Activated CD8-positive, alpha-beta memory T cell treated with anti-CD3 and anti-CD28 coated beads for 1 hour (primary cell): ENCODE data around the gene CRISPLD2.
"Not testable (repeated sequence)": the region's sequence is repeated elsewhere in the genome, so short reads cannot be mapped to it uniquely, and the experiment has no call there.

ENCODE experiments used
- DNase-seq, 2 donors: peaks; one replicate each; pipeline ENCODE4 v3.0.0-alpha.2; 2020; ENCODE audit warnings: low read depth in 1 of 2; ENCODE audit errors: extremely low read depth in 1 of 2

The CRISPLD2 gene

DNA sequence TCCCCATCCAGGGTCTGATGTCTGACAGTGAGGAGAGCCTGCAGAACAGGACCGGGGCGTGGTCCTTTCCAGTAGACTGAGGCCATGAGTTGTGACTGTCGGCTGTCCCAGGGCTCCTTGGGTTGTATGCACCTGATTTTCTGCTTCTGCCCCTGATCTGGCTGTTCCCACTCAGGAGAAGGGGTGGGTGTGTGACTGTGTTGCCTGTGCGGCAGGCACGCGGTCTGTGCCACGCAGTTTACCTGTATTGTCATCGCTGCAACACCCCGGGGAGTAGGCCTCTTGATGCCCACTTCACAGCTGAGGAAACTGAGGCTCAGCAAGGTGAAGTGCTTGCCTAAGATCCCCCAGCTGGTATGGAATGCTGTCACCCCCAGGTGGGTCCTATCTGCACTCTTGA is 1.4 kb downstream of the CRISPLD2 start:
- DNase-seq: no peak

DNA sequence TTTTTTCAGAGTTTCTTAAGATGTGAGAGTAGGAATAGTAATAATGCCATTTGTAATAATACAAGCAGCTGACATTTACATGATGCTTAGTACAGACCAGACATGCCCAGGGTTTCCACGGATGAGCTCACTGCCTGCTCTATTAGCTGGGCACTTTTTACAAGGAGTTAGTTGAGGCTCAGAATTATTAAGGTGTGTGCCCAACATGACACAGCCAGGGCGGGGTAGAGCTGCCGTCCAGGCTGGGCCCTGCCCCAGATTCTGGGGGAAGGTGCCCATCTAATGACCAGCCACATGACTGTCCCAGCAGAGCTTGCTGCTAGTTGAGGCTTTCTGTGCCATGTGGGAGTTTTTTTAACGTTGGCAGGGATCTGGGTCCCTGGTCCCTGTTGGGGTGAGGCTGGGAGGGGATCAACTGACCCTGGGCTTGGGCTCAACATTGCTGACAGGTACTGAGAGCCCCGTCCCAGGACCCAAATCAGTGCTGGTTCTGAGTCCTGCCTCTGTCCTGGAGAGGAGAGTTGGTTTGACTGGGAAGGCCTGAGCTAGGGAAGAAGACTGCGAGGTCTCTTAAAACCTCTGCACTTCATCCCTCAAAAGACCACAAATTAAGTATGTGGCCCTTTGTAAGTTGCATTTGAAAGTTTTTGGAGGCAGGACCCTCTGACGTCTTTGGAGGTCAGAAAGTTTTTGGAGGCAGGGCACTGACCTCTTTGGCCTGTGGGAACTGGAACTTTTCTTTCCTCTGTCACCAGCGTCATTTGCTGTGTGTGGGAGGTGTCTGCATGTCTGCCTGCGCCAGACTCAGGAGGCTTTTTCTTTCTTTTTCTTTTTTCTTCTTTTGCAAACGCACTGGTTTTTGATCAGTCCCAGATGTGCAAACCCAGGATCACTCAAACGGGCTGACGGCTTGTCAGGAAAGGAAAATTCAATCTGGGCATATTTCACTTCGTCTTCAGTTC is 2.2 kb downstream of the CRISPLD2 start:
- no peak for DNase-seq

GRCh38 chr16:84822990-84823389 is 3.2 kb downstream of the CRISPLD2 start:
- no peak for DNase-seq

GRCh38 chr16:84823484-84823883 is 3.7 kb downstream of the CRISPLD2 start:
- no peak for DNase-seq

DNA sequence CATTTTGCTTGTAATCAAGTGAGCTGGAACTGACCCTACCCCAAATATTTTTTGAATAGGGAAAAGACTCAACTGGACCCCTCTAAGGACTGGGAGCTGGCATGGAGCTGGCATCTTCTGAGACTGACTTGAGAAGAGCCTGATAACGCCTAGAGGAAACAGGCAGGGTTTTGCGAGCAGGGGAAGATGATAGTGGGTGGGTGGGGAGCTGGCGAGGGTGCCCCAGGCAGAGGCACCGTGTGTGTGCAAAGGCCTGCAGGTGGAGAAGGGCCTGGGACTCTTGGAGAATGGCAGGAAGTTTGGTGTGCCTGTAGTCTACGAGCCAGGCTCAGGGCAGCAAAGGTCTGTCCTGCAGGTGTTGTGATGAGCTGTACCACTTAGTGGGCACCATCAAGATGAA is 4.1 kb downstream of the CRISPLD2 start:
- DNase-seq: no peak

GRCh38 chr16:84825896-84826557 is 6.2 kb downstream of the CRISPLD2 start:
- no peak for DNase-seq

GRCh38 chr16:84826558-84826941 is 6.8 kb downstream of the CRISPLD2 start:
- no peak for DNase-seq

DNA sequence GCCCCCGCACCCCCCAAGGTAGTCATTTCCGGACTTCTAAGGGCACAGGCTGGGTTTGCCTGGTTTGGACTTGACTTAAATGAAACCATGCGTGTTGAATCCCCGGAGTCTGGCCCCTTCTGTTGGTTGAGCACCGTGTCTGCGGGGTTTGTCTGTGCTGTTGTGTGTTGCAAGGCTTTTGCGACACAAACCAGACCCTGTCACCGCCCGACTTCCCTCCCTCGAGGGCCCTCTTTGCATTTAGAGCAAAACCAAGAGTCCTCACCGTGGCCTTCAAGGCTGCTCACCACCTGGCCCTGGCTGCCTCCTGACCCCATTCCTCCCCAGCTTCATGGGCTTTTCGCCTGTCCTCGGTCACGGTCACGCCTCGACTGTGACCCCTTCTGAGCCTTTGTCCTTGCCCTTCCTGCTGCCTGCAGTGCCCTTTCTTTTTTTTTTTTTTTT is 7.4 kb downstream of the CRISPLD2 start:
- no peak for DNase-seq

DNA sequence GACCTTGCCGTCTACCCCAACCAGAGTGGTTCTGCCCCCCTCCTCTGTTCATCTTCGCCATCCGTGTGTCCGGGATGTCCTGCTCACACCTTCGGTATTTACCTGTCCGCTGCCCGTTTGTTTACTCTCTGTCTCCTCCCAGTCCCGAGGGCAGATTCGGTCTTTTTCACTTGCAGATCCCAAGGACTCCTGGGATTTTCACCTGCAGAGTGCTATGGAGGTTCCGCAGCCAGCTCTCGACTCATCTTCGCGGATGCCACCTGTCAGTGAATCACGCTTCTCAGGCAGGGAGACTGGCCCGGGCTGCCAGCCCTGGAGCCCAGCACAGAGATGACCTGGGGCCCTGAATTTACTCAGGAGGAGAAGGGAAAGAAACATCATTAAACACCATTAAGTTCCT is 8.1 kb downstream of the CRISPLD2 start:
- DNase-seq: no peak

DNA sequence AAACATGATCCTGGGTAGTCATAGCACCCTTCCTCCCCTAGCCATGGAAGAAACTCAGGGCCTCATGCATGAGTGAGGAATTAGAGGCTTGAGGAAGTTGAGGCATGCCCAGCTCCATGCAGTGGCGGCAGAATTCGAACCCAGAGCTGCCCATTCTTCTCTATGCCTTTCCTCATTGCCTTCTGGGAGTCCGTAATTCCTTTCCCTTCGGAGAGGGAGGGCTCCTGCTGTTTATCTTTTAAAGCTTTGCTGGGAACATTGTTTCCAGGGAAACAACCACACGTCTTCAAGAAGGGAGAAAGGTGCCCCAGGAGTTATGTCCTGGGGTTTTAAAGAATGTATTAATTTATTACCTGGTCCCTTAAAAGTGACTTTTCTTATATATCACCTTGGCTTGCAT is 8.5 kb downstream of the CRISPLD2 start:
- DNase-seq: no peak

DNA sequence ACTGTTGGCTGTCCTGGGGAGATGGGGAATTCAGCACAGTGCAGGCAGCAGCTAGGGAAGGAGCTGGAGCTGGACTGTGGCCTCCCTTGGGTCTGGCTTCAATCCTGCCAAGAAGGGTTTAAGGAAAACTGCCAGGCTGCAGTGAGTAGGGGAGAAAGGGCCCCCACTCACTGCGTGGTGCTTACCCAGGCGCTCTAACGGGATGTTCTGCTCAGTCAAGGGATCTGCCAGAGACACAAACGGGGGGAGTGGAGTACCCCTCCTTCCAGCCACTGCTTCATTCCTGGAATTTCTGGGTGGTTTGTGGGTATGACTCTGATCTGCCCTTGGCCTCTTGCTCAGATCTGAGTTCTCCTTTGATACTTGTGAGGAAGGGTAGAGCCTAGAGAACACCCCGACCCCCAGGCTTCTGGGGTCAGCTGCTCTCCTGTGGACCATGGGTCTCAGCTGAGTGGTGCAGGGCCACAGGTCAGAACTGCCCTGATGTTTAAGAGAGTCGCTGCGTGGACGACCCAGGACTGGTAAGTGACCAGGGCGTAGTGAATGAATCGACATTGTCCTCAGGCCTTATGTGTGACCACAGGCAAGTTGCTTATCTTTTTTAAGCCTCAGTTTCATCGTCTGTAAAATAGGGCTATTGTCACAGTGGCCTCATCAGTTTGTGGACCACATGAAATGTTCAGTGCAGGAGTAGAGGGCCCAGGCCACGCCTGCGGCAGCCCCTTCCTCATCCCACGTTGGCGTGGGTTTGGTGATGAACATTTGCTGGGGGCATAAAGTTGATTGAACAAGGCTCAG is 9.6 kb downstream of the CRISPLD2 start:
- DNase-seq: no peak

DNA sequence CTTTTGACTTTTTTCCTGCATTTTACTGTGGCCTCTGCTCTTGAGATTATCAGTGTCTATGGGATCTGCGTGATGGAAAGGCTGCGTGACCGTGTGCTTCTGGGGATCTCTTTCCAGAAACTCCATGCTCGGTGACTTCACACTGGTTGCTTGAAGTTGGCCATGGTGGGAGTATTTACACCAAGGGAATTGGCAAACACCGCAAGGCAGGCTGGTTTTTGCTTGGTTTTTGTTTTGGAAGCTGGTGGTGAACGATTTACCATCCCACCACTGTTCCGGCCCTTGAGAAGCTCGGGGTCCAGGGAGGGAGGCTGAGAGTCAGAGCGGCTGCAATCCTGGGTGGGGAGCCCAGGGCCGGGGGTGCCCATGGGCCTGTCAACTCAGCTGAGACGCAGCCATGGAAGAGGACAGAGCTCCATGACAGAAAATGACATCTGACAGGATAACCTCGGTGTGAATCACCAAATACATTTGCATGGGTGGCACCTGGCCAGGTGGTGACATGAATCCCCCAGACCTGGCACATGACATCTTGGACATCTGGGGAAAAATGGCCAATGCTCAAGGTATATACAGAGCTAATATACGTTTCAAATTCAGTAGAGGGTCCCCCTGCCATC is 11.1 kb downstream of the CRISPLD2 start:
- DNase-seq: no peak

DNA sequence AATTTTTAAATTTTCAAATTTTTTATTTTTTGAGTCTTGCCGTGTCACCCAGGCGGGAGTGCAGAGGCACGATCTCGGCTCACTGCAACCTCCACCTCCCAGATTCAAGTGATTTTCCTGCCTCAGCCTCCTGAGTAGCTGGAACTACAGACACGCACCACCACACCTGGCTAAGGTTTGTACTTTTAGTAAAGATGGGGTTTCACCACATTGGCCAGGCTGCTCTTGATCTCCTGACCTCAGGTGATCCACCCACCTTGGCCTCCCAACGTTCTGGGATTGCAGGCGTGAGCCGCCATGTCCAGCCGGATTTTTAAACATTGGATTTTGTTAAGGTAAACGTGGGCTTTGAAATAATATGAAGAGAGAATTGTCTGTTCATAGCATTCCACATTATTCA is 11.9 kb downstream of the CRISPLD2 start:
- not testable (repeated sequence) for DNase-seq

- DNase-seq: no peak
Observed at GRCh38 chr16:84832488-84833143, 12.8 kb downstream of the CRISPLD2 start.

GRCh38 chr16:84833144-84833500 is 13.3 kb downstream of the CRISPLD2 start:
- no peak for DNase-seq

DNA sequence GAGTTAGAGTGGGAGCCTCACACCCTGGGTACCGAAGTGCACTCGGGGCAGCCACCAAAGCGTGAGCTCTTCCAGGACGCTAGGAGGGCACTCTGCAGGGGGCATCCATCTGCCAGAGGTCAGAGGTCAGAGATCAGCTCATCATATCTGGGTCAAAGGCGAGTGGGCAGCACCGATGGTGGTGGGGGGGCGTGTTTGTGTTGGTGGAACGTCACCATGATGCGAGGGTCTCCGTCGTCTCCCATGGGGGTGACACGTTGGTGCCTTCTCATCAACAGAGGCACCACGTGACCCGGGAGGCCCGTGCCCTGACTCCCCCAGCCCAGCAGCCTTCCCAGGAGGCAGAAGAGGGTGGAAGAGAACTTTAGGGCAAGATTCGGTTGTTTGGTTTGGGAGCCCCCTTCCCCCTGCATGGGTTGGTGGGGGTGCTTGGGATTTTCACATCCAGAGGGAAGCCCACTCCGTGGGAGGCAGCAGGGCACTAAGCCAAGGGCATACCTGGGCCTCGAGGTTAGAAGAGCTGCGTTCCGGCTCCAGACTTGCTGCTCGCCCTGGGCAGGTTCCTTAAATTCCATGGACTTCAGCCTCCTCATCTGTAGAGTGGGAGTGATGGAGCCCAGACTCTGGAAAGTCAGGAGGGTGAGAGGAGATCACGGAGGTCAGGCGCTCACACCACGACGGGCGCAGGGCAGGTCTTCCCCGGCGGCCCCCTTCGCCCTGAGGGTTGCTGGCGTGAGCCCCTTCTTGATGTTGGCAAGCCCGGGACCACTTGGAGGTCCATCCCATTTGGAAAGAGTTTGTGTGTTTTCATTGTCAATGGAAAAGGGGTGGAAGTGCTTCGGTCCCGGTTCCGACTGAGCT is 14.0 kb downstream of the CRISPLD2 start:
- DNase-seq: no peak

DNA sequence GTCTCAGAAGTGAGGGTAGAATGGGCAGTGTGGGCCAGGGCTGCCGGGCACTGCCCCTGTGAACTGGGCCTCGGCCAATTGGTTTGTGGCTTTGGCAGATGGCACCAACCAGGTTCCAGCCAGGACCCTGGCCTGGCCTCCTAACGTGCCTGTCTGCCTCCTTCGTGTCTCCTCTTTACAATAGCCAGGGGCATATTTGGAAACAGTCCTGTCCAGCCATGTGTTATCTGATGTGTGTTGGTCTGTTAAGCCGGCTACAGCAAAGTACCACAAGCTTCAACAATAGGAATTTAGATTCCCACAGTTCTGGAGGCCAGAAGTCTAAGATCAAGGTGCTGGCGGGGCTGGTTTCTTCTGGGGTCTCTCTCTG is 14.6 kb downstream of the CRISPLD2 start:
- DNase-seq: no peak

DNA sequence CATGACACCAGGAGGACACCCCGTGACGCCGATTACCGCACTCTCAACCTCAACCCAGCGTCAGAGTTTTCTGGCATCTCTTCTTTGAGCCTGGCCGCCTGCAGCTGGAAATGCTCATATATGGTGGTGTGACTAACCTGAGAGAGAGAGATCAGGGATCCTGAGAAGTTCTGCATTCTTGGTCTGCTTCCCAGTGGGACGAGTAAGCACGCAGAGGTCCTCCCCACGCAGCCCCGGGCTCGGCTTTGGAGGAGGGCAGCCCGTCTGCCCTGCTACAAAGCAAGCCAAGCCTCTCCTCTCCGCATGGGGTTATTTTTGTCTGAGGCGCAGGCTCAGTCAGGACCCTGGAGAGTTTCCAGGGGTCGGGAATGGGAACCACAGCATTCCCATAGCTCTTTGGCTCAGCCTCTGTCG is 16.5 kb downstream of the CRISPLD2 start:
- DNase-seq: no peak

DNA sequence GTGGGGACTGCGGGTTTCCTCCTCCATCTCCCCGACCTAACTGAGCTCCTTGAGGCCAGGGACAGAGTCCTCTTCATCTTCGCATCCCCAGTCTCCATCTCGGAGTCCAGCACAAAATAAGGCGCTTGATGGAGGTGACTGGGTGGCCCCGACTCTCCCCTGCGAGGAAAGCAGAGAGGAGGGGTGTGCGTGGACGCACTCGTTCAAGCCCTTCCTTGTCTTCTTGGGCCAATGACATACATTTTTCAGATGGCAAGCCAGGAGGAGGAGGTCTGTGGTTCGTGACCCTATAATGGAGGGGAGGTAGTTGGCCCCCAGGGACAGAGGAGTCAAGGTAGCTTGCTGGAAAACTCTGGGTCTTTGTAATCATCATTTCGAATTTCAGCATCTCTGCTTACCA is 17.2 kb downstream of the CRISPLD2 start:
- DNase-seq: no peak
